ENCODE data around the gene TENT4B.

Gene TENT4B

DNA sequence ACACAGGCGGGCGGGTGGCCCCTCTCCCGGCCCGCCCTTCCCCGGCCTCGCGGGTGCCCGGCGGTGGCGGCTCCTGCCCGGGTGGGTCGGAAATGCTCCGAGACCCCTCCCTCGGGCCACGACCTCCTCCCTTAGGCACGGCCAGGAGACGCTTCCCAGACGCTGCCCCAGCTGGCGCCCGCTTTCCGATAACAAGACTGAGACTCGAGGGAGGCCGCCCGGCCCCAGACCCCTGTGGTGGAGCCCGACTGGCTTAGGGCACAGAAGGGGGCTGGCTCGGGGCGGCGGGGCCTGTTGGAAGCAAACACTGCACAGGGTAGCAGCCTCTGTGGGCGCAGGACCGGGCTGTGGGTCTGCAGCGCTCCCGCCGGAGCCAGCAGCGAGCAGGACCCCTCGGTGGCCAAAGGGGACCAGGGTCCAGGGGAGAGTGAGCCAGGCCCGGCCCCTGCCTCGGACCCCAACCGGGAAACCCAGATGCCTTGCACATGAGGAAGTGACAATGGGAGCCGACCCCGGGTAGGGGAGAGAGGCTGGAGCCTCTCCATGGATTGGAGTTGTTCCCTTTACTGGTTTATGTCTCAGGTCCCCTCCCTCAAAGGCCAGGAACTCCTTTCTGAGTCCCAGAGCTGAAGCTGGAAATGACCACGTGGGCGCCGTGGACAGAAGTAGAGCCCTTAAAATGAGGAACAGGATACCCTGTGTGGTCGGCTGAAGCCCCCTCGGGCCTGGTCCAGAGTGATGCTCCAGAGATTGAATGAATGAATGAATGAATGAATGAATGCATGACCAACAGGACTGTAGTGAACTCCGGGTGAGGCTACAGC is 93.4 kb downstream of the TENT4B start:
- peak in 2 of 42 donors; percentile 34 to 42 for DNase-seq
- intact Hi-C loops (cut with DNase I) = no loop called here

DNA sequence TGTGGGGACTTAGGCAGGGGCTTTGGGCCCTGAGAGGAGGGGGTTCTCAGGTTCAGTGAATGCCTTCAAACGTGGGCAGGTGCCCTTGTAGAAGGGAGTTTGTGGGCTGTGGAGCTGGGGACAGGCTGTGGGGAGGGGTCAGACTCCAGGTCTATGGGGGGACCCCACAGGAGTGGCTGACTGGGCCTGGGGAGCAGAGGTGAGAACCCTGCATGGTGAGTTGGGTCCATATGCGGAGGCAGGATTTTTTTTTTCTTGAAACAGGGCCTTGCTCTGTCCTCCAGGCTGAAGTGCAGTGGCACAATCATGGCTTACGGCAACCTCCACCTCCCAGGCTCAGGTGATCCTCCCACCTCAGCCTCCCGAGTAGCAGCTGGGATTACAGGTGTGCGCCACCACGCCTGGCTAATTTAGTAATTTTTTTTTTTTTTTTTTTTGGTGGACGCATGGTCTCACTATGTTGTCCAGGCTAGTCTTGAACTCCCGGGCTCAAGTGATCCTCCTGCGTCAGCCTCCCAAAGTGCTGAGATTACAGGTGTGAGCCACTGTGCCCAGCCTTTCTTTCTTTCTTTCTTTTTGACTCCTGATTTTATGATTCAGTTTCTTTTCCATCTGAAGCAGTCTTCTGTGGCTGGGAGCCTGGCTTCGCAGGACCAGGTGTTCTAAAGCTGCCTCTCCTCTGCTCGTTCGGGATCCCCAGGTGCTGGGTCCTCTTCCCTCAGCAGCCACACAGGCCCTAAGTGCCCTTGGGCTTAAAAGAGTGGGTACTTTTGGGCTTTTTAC is 94.2 kb downstream of the TENT4B start:
- intact Hi-C loops (cut with DNase I) = no loop called here
- DNase-seq = peak in 1 of 42 donors; percentile 34

DNA sequence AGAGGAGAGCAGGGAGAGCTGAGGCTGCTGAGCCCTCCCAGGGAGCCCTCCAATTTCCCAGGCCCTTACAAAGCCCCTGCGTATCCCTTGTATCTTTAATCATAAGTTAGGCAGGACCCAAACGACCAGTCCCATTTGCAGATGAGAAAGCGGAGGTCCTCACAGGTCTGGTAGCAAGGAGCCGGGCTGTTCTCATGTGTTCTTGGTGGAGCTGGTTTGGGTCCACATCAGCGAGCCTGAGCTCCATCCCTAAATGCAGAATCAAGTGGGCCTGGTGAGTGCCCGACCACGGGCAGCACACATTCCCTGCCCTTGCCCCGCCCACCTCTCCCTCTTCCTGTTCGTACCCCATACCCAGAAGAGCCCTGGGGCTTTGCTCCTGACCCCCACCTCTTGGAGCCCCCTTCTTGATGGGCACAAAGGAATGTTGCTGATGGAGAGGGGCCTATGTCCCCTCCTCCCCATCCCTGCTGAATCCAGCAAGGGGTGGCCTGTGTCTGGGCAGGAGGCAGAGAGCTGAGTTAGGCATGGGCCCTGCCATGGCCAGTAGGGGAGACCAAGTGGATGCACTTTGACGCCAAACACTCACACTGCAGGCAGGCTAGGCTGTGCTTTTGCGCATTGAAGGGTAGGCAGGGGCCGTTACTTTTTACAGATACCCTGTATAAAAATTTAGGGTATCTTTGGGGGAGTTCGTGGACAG is 95.0 kb downstream of the TENT4B start:
- peak in 3 of 42 donors; percentile 6 to 38 (median 27) for DNase-seq
- intact Hi-C loops (cut with DNase I) = no loop called here

DNA sequence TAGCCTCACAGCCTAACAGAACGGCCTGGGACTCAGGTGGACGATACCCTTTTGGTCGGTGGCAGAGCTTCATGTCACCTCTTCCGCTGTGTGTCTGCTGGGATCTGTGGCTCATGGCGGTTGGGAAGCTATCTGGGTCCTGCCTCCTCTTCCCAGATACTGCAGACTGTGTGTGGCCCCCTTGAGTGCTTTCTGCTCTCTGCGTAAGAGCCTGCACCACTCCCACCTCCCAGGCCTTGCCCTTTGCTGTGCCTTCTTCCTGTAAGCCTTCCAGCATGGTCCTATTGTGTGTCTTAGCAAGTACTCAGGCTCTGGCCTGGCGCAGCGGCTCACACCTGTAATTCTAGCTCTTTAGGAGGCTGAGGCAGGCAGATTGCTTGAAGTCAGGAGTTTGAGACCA is 95.7 kb downstream of the TENT4B start:
- intact Hi-C loops (cut with DNase I) = no loop called here
- DNase-seq = peak in 5 of 42 donors; percentile 1 to 29 (median 9)

DNA sequence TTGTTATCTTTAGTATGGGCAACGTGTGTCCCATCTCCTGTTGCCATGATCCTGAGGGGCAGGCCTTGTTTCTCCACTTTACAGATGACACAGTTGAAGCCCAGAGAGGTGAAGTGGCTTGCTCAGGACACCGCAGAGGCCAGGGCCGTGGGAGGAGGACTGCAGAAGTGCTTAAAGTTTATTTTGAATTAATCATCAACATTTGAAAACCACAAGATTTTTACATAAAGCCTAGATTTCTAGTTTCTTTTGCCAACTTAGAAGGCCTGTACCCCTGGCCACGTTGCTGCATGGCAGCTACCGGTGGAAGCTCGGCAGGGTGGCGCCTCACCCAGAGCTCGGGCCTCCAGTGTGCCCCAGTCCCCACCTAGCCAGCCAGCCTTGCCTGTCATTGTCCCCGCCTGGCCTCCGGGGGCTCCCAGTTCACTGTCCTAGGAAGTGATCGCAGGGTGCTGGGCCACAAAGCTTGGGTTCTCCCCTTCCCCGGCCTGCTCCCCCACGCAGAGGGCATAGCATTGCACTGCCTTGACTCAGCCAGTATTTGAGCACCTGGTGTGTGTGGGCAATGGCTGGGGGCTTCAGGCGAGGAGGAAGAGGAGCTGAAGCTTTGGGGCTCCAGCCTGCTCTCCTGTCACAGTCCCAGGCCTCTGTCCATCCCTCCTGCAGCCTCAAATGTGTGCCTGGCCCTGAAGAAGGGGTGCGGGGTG is 98.4 kb downstream of the TENT4B start:
- intact Hi-C loops (cut with DNase I) = no loop called here
- peak in 10 of 42 donors; percentile 5 to 40 (median 28) for DNase-seq

GRCh38 chr16:50252082-50252611 is 99.0 kb downstream of the TENT4B start:
- intact Hi-C loops (cut with DNase I) = no loop called here
- DNase-seq = peak in 32 of 42 donors; percentile 23 to 79 (median 55)

DNA sequence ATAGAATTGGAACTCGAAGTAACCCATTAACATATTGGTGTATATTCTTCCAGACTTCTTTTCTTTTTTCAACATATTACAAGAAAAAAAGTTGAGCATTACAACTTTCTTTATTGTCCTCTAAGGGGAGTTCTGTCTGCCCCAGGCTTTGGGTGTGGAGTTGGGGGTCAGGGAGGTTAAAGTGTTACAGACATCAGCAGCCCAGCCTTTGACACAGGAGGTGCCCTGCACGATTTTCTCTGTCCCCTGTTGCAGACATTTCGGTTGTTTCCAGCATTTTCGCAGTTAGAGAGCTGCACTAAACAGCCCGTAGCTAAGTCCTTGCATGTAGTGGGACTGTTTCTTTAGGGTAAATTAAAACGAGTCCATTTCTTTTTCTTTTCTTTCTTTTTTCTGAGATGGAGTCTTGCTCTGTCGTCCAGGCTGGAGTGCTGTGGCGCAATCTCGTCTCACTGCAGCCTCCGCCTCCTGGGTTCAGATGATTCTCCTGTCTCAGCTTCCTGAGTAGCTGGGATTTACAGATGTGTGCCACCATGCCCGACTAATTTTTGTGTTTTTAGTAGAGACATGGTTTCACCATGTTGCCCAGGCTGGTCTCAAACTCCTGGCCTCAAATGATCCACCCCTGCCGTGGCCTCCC is 99.9 kb downstream of the TENT4B start:
- peak in 7 of 42 donors; percentile 4 to 36 (median 26) for DNase-seq
- intact Hi-C loops (cut with DNase I) = no loop called here

GRCh38 chr16:50253514-50253910 is 100.4 kb downstream of the TENT4B start:
- DNase-seq = peak in 9 of 42 donors; percentile 6 to 40 (median 24)
- intact Hi-C loops (cut with DNase I) = no loop called here

- peak in 3 of 42 donors; percentile 7 to 38 (median 31) for DNase-seq
- intact Hi-C loops (cut with DNase I) = no loop called here
Measured at GRCh38 chr16:50254072-50254471, 101.0 kb downstream of the TENT4B start.

DNA sequence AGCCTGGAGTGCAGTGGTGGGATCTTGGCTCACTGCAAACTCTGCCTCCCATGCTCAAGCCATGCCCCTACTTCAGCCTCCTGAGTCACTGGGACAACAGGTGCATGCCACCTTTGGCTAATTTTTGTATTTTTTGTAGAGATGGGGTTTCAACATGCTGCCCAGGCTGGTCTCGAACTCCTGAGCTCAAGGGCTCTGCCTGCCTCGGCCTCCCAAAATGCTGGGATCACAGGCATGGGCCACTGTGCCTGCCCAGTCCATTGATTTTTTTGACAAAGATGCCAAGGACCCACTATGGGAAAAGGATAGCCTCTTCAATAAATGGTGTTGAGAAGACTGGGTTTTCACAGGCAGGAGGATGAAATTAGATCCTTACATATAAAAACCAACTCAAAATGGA is 102.4 kb downstream of the TENT4B start:
- intact Hi-C loops (cut with DNase I) = no loop called here
- DNase-seq = peak in 4 of 42 donors; percentile 1 to 26 (median 14)

DNA sequence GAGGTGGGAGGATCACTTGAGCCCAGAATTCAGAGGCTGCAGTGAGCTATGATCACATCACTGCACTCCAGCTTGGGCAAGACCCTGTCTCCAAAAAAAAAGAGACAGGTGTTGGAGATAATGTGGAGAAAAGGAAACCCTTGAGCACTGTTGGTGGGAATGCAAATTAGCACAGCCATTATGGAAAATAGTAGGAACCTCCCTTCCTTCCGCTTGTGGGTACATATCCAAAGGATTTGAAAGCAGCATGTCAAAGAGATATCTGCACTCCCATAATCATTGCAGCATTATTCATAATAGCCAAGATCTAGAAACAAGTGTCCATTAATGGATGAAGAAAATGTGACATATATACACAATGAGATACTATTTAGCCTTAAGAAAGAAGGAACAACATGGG is 103.5 kb downstream of the TENT4B start:
- DNase-seq = no peak
- intact Hi-C loops (cut with DNase I) = no loop called here

GRCh38 chr16:50257876-50258275 is 104.8 kb downstream of the TENT4B start:
- peak in 3 of 42 donors; percentile 12 to 30 (median 24) for DNase-seq
- intact Hi-C loops (cut with DNase I) = no loop called here

DNA sequence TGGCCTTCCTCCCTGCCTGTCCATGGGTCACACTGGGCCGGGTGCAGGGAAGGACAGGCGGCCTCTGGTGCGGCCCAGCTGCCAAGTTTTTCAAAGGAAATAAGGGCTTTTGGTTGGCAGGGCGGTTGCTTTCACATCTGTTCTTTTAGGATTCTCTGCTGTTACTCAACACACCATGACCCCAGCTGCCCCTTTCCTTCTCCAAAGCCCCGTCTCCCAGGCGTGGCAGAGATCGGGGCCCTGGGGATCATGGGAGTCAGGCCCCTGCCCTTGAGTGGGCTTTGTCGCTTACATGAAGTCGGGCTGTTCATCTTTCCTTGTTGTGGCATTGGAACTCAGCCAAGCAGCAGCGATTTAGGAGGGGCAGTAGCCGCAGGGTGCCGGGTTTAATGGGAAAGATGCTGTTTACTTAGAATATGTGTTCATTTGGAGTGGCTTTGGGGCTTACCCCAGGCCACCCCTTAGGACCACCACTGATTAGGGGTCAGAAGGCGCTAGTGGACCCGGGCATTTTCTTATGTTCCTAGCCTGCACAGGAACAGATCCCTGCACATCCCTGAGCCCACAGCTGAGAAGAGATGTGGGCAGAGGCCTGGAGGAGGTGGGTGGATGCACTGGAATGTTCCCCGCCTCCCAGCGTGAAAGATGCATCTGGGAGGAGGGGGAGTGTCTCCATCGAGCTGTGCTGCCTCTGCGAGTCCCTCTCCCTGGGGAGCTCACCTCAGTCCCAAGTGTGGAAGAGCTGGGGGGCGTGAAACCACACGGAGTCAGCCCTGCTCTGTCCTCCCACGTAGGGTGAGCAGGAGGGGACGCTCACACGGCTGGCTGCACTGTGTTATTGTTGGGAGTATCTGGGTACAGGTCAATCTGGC is 106.5 kb downstream of the TENT4B start:
- intact Hi-C loops (cut with DNase I) = no loop called here
- peak in 12 of 42 donors; percentile 9 to 51 (median 28) for DNase-seq

- intact Hi-C loops (cut with DNase I) = no loop called here
- DNase-seq = peak in 6 of 42 donors; percentile 2 to 32 (median 12)
Measured at GRCh38 chr16:50260206-50261159, 107.4 kb downstream of the TENT4B start.

GRCh38 chr16:50261160-50261706 is 108.1 kb downstream of the TENT4B start:
- intact Hi-C loops (cut with DNase I) = no loop called here
- DNase-seq = peak in 7 of 42 donors; percentile 2 to 29 (median 23)

All from head of caudate nucleus (tissue), 42 donors.